ENCODE data around the gene CRY1.
A peak's percentile ranks its signal among the peaks of the same experiment; 100 is the strongest.

Gene CRY1

GRCh38 chr12:106974511-106974910 is 118.8 kb downstream of the CRY1 start:
- Histone ChIP-seq H3K9ac (no peak overlapping the region), H3K27me3 (ENCODE audit: control insufficient read depth, insufficient read depth, low read length) (no peaks in the 10 kb centered on the region), H2AFZ (peak overlapping the region; percentile 4), H3K4me3 (ENCODE audit: low read depth, low read length) (no peak overlapping the region), H3K4me1 (peaks cover 3% of the 10 kb centered on the region), H3K27ac (no peak overlapping the region), H3K36me3 (ENCODE audit: control insufficient read depth, insufficient read depth, low read length) (no peaks in the 10 kb centered on the region), H3K4me2 (ENCODE audit: low read length) (no peak overlapping the region), H3K9me3 (ENCODE audit: control insufficient read depth, low read length) (no peaks in the 10 kb centered on the region), H3K79me2 (no peaks in the 10 kb centered on the region)
- TF ChIP-seq, protein P1, sequence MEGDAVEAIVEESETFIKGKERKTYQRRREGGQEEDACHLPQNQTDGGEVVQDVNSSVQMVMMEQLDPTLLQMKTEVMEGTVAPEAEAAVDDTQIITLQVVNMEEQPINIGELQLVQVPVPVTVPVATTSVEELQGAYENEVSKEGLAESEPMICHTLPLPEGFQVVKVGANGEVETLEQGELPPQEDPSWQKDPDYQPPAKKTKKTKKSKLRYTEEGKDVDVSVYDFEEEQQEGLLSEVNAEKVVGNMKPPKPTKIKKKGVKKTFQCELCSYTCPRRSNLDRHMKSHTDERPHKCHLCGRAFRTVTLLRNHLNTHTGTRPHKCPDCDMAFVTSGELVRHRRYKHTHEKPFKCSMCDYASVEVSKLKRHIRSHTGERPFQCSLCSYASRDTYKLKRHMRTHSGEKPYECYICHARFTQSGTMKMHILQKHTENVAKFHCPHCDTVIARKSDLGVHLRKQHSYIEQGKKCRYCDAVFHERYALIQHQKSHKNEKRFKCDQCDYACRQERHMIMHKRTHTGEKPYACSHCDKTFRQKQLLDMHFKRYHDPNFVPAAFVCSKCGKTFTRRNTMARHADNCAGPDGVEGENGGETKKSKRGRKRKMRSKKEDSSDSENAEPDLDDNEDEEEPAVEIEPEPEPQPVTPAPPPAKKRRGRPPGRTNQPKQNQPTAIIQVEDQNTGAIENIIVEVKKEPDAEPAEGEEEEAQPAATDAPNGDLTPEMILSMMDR (IDR thresholded peaks at IDR 0.05) = no peak

- H3K4me2 ChIP-seq (ENCODE audit: low read length) = no peak overlapping the region
- no peaks in the 10 kb centered on the region for H3K79me2 ChIP-seq
These were observed 119.8 kb downstream of the CRY1 start for GRCh38 chr12:106973545-106973944.

GRCh38 chr12:106971065-106971464 is 122.3 kb downstream of the CRY1 start:
- TF ChIP-seq, protein P1 (IDR thresholded peaks at IDR 0.05) = no peak
- no peaks in the 10 kb centered on the region for H3K9me3 ChIP-seq (ENCODE audit: control insufficient read depth, low read length)
- no peaks in the 10 kb centered on the region for H3K79me2 ChIP-seq
- H3K4me3 ChIP-seq (ENCODE audit: low read depth, low read length) = no peak overlapping the region
- no peak overlapping the region for H3K4me2 ChIP-seq (ENCODE audit: low read length)
- H3K27ac ChIP-seq = no peak overlapping the region
- no peaks in the 10 kb centered on the region for H3K36me3 ChIP-seq (ENCODE audit: control insufficient read depth, insufficient read depth, low read length)
- no peak overlapping the region for H2AFZ ChIP-seq
- no peaks in the 10 kb centered on the region for H3K27me3 ChIP-seq (ENCODE audit: control insufficient read depth, insufficient read depth, low read length)
- no peaks in the 10 kb centered on the region for H3K4me1 ChIP-seq
- no peak overlapping the region for H3K9ac ChIP-seq

More at GRCh38 chr12:106973545-106973944, 119.8 kb downstream of the CRY1 start:
- Histone ChIP-seq H3K27ac (no peak overlapping the region), H3K9ac (no peak overlapping the region), H3K4me3 (ENCODE audit: low read depth, low read length) (no peak overlapping the region), H2AFZ (no peak overlapping the region), H3K9me3 (ENCODE audit: control insufficient read depth, low read length) (no peaks in the 10 kb centered on the region), H3K4me1 (peaks cover 3% of the 10 kb centered on the region), H3K27me3 (ENCODE audit: control insufficient read depth, insufficient read depth, low read length) (no peaks in the 10 kb centered on the region), H3K36me3 (ENCODE audit: control insufficient read depth, insufficient read depth, low read length) (no peaks in the 10 kb centered on the region)
- TF ChIP-seq, protein P1 (IDR thresholded peaks at IDR 0.05) = no peak

GRCh38 chr12:106964526-106964925 is 128.8 kb downstream of the CRY1 start:
- no peaks in the 10 kb centered on the region for H3K27me3 ChIP-seq (ENCODE audit: control insufficient read depth, insufficient read depth, low read length)
- no peak overlapping the region for H3K9ac ChIP-seq
- H3K9me3 ChIP-seq (ENCODE audit: control insufficient read depth, low read length) = no peaks in the 10 kb centered on the region
- TF ChIP-seq, protein P1 (IDR thresholded peaks at IDR 0.05) = no peak
- H3K4me1 ChIP-seq = no peaks in the 10 kb centered on the region
- no peak overlapping the region for H3K4me2 ChIP-seq (ENCODE audit: low read length)
- no peak overlapping the region for H3K4me3 ChIP-seq (ENCODE audit: low read depth, low read length)
- peaks cover 20% of the 10 kb centered on the region for H3K79me2 ChIP-seq
- no peak overlapping the region for H3K27ac ChIP-seq
- H2AFZ ChIP-seq = no peak overlapping the region
- H3K36me3 ChIP-seq (ENCODE audit: control insufficient read depth, insufficient read depth, low read length) = no peaks in the 10 kb centered on the region

DNA sequence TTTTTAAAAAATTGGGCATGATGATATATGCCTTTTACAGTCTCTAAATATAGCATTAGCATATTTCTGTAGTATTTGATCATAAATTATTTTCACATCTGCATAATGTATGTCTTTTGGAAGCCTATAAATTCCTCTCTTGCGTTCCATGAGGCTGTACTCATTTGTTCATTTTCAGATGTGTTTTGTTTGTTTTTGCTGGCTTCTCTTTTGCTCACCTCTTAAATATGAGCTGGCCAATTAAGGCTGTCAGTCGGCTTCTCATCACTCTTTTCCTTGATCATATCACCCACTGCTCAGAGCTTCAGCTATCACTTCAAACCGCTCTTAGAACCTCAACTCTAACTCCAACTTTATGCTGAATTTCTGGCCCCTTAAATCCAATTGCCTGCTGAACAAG is 131.1 kb downstream of the CRY1 start:
- Histone ChIP-seq H3K79me2 (peaks cover 28% of the 10 kb centered on the region), H3K36me3 (ENCODE audit: control insufficient read depth, insufficient read depth, low read length) (no peaks in the 10 kb centered on the region), H3K27me3 (ENCODE audit: control insufficient read depth, insufficient read depth, low read length) (no peaks in the 10 kb centered on the region), H3K4me3 (ENCODE audit: low read depth, low read length) (no peak overlapping the region), H3K9ac (no peak overlapping the region), H3K4me1 (peaks cover 5% of the 10 kb centered on the region), H2AFZ (no peak overlapping the region), H3K9me3 (ENCODE audit: control insufficient read depth, low read length) (no peaks in the 10 kb centered on the region), H3K4me2 (ENCODE audit: low read length) (no peak overlapping the region), H3K27ac (no peak overlapping the region)
- TF ChIP-seq, protein P1 (IDR thresholded peaks at IDR 0.05) = no peak
